Sigmoid colon (tissue), 7 donors: ENCODE data around the gene TM9SF2. TPM values are rescaled to one million over a fixed set of nuclear protein-coding genes. Genes with fewer than 3 reads are reported as not detected.

Experiments used
- DNase-seq: peaks from one replicate; pipeline ENCODE4 v3.0.0-alpha.2; 2019
- H3K27ac ChIP-seq, 4 donors: fragments of 200-600 bp; sonication (generic); one replicate each; pipeline ENCODE4 v1.5.1; 2016 to 2019; ENCODE audit warnings: mild to moderate bottlenecking in 1 of 4
- H3K27me3 ChIP-seq, 3 donors: fragments of 200-600 bp; sonication (generic); one replicate each; pipeline ENCODE4 v1.5.1; 2019; ENCODE audit warnings: mild to moderate bottlenecking in 1 of 3
- H3K36me3 ChIP-seq, 4 donors: fragments of 200-600 bp; sonication (generic); one replicate each; pipeline ENCODE4 v1.5.1; 2016 to 2019
- H3K4me1 ChIP-seq, 4 donors: fragments of 200-600 bp; sonication (generic); one replicate each; pipeline ENCODE4 v1.5.1; 2017 to 2019
- H3K4me3 ChIP-seq, 4 donors: fragments of 200-600 bp; sonication (generic); one replicate each; pipeline ENCODE4 v1.5.1; 2017 to 2019; ENCODE audit warnings: mild to moderate bottlenecking in 2 of 4, moderate library complexity in 1 of 4
- H3K9me3 ChIP-seq, 4 donors: fragments of 200-600 bp in 3 of 4; sonication (generic) in 3 of 4; one replicate each; pipeline versions ENCODE4 v1.5.1 to v1.6.1; 2013 to 2019
- CTCF ChIP-seq, 4 experiments: fragments of 450-650 bp in 3 of 4; fragments of 200-600 bp in 1 of 4; IDR thresholded peaks; one replicate each; pipeline ENCODE4 v1.5.1; 2016 to 2019; ENCODE audit warnings: antibody characterized with exemption in 4 of 4, mild to moderate bottlenecking in 3 of 4, moderate library complexity in 2 of 4
- EP300 ChIP-seq, 4 donors: sonication (generic); formaldehyde crosslinking; IDR thresholded peaks; one replicate each; pipeline ENCODE4 v1.6.1; 2017; ENCODE audit warnings: antibody characterized with exemption in 4 of 4
- POLR2A ChIP-seq, 2 donors: fragments of 450-650 bp; IDR thresholded peaks; one replicate each; pipeline ENCODE4 v1.6.1; 2016; ENCODE audit warnings: antibody characterized with exemption in 2 of 2, mild to moderate bottlenecking in 2 of 2, moderate library complexity in 2 of 2
- POLR2AphosphoS5 ChIP-seq, 4 donors: sonication (generic); formaldehyde crosslinking; IDR thresholded peaks; one replicate each; pipeline ENCODE4 v1.6.1; 2017; ENCODE audit warnings: antibody characterized with exemption in 4 of 4
- WGBS, 2 donors: extraction: QIAGEN DNeasy Blood & Tissue Kit; methylation state at CpG; one replicate each; pipeline ENCODE4 v1.1.7; 2013; 5-methylcytosine and 5-hydroxymethylcytosine counted together
- intact Hi-C: fragments of 100-400 bp; cut with DNase I; formaldehyde crosslinking; loops from one replicate; pipeline ENCODE4 v1.15.1; 2023
- polyA plus RNA-seq, 3 donors: library from polyadenylated mRNA; stranded (reverse); fragments of 200-250 nt; gene quantifications; one replicate each; pipeline ENCODE4 v1.2.3, GENCODE V29; 2013
- total RNA-seq, 4 donors: library from RNA; depleted of rRNA; stranded (reverse); fragments of >200 nt; gene quantifications; one replicate each; pipeline ENCODE4 v1.1.0, GENCODE V29; 2016
- donor health status: healthy with polysubstance abuse.
- donor health status: Bipolar disorder and iron deficiency.
- donor health status: healthy.

TM9SF2 gene
- total and polyA plus RNA-seq, 7 donors, result 21.6 to 110 (median 61.6) TPM

GRCh38 chr13:99523838-99524237 is 22.6 kb downstream of the TM9SF2 start:
- Histone ChIP-seq H3K4me3 (no peak overlapping the region), H3K4me1 (no peaks in the 10 kb centered on the region), H3K27me3 (no peaks in the 10 kb centered on the region), H3K27ac (no peak overlapping the region), H3K9me3 (no peaks in the 10 kb centered on the region), H3K36me3 (peaks cover 7 to 67% (median 21%) of the 10 kb centered on the region in 4 donors)
- TF ChIP-seq EP300 (IDR thresholded peaks at IDR 0.05), result no peak
- TF ChIP-seq POLR2A (IDR thresholded peaks at IDR 0.05), result no peak
- no peak for TF ChIP-seq POLR2AphosphoS5 (IDR thresholded peaks at IDR 0.05)
- no peak for TF ChIP-seq CTCF (IDR thresholded peaks at IDR 0.05)
- no peak for DNase-seq
- intact Hi-C loops, result no loop called here
- 95% methylated on average over 4 of the region's 4 CpGs for WGBS, 2 donors

GRCh38 chr13:99525967-99526366 is 24.7 kb downstream of the TM9SF2 start:
- H3K36me3 ChIP-seq, result peaks cover 0 to 67% (median 20%) of the 10 kb centered on the region in 4 donors
- 91 to 94% methylated on average over 4 of the region's 4 CpGs for WGBS, 2 donors
- intact Hi-C loops, result no loop called here

GRCh38 chr13:99526549-99526948 is 25.3 kb downstream of the TM9SF2 start:
- no peaks in the 10 kb centered on the region for H3K27me3 ChIP-seq
- no peak for DNase-seq
- H3K36me3 ChIP-seq, result peaks cover 0 to 67% (median 14%) of the 10 kb centered on the region in 4 donors
- intact Hi-C loops, result no loop called here
- 86 to 90% methylated on average over 7 of the region's 7 CpGs for WGBS, 2 donors
- no peak for TF ChIP-seq POLR2AphosphoS5 (IDR thresholded peaks at IDR 0.05)
- no peak for TF ChIP-seq EP300 (IDR thresholded peaks at IDR 0.05)
- no peak for TF ChIP-seq CTCF (IDR thresholded peaks at IDR 0.05)
- no peak for TF ChIP-seq POLR2A (IDR thresholded peaks at IDR 0.05)
- no peaks in the 10 kb centered on the region for H3K9me3 ChIP-seq
- no peaks in the 10 kb centered on the region for H3K4me1 ChIP-seq
- H3K27ac ChIP-seq, result no peak overlapping the region
- no peak overlapping the region for H3K4me3 ChIP-seq

More at GRCh38 chr13:99525967-99526366, 24.7 kb downstream of the TM9SF2 start:
- Histone ChIP-seq H3K9me3 (no peaks in the 10 kb centered on the region), H3K27ac (no peak overlapping the region), H3K4me1 (no peaks in the 10 kb centered on the region), H3K4me3 (no peak overlapping the region), H3K27me3 (no peaks in the 10 kb centered on the region)
- no peak for DNase-seq
- TF ChIP-seq CTCF (IDR thresholded peaks at IDR 0.05), result no peak
- no peak for TF ChIP-seq EP300 (IDR thresholded peaks at IDR 0.05)
- TF ChIP-seq POLR2AphosphoS5 (IDR thresholded peaks at IDR 0.05), result no peak
- no peak for TF ChIP-seq POLR2A (IDR thresholded peaks at IDR 0.05)

GRCh38 chr13:99527301-99527700 is 26.0 kb downstream of the TM9SF2 start:
- intact Hi-C loops, result no loop called here
- Histone ChIP-seq H3K27me3 (no peaks in the 10 kb centered on the region), H3K4me3 (no peak overlapping the region), H3K4me1 (no peaks in the 10 kb centered on the region), H3K9me3 (no peaks in the 10 kb centered on the region), H3K27ac (no peak overlapping the region), H3K36me3 (peaks cover 0 to 61% (median 8%) of the 10 kb centered on the region in 4 donors)
- no peak for DNase-seq
- 77 to 80% methylated on average over 6 of the region's 6 CpGs for WGBS, 2 donors
- TF ChIP-seq POLR2AphosphoS5 (IDR thresholded peaks at IDR 0.05) (no peak), CTCF (IDR thresholded peaks at IDR 0.05) (no peak), POLR2A (IDR thresholded peaks at IDR 0.05) (no peak), EP300 (IDR thresholded peaks at IDR 0.05) (no peak)

GRCh38 chr13:99528547-99528946 is 27.3 kb downstream of the TM9SF2 start:
- Histone ChIP-seq H3K27me3 (no peaks in the 10 kb centered on the region), H3K9me3 (no peaks in the 10 kb centered on the region), H3K4me3 (no peak overlapping the region), H3K36me3 (peaks cover 0 to 48% (median 4%) of the 10 kb centered on the region in 4 donors), H3K4me1 (no peaks in the 10 kb centered on the region), H3K27ac (no peak overlapping the region)
- no peak for TF ChIP-seq POLR2AphosphoS5 (IDR thresholded peaks at IDR 0.05)
- no peak for TF ChIP-seq POLR2A (IDR thresholded peaks at IDR 0.05)
- intact Hi-C loops, result no loop called here
- no peak for DNase-seq
